ENCODE results near the gene ABTB2. TPM values are rescaled to one million over a fixed set of nuclear protein-coding genes. Genes with fewer than 3 reads are reported as not detected.

The ABTB2 gene
- total RNA-seq, 2 donors from 2014 or later = 5.8 to 11.1 TPM

GRCh38 chr11:34215806-34216453 is 141.9 kb downstream of the ABTB2 start:
- no peak overlapping the region for H3K9ac ChIP-seq (ENCODE audit: low read depth in 2 of 2, low read length in 2 of 2)
- no peak overlapping the region for H3K27ac ChIP-seq
- TF ChIP-seq CTCF (IDR thresholded peaks at IDR 0.05) = no peak
- H3K4me3 ChIP-seq = no peak overlapping the region
- no peaks in the 10 kb centered on the region for H3K36me3 ChIP-seq
- no peaks in the 10 kb centered on the region for H3K4me1 ChIP-seq
- intact Hi-C loops (cut with DNase I) = no loop called here
- no peak for DNase-seq
- no peaks in the 10 kb centered on the region for H3K9me3 ChIP-seq
- H3K27me3 ChIP-seq = no peaks in the 10 kb centered on the region

- H3K9me3 ChIP-seq = no peaks in the 10 kb centered on the region
- H3K9ac ChIP-seq (ENCODE audit: low read depth in 2 of 2, low read length in 2 of 2) = no peak overlapping the region
- H3K4me3 ChIP-seq = no peak overlapping the region
- no peaks in the 10 kb centered on the region for H3K4me1 ChIP-seq
- intact Hi-C loops (cut with DNase I) = no loop called here
- DNase-seq = no peak
- no peaks in the 10 kb centered on the region for H3K27me3 ChIP-seq
- TF ChIP-seq CTCF (IDR thresholded peaks at IDR 0.05) = no peak
- H3K36me3 ChIP-seq = no peaks in the 10 kb centered on the region
- no peak overlapping the region for H3K27ac ChIP-seq
These were observed 142.6 kb downstream of the ABTB2 start for GRCh38 chr11:34214961-34215805.

- DNase-seq = no peak
- H3K27ac ChIP-seq = no peak overlapping the region
- H3K9ac ChIP-seq (ENCODE audit: low read depth in 2 of 2, low read length in 2 of 2) = no peak overlapping the region
- H3K36me3 ChIP-seq = no peaks in the 10 kb centered on the region
- H3K27me3 ChIP-seq = no peaks in the 10 kb centered on the region
- H3K4me3 ChIP-seq = no peak overlapping the region
- no peak for TF ChIP-seq CTCF (IDR thresholded peaks at IDR 0.05)
- H3K9me3 ChIP-seq = no peaks in the 10 kb centered on the region
- no peaks in the 10 kb centered on the region for H3K4me1 ChIP-seq
- intact Hi-C loops (cut with DNase I) = no loop called here
These were observed 144.4 kb downstream of the ABTB2 start for GRCh38 chr11:34213366-34213765.

- intact Hi-C loops (cut with DNase I) = no loop called here
- TF ChIP-seq CTCF (IDR thresholded peaks at IDR 0.05) = no peak
- Histone ChIP-seq H3K4me3 (no peak overlapping the region), H3K27ac (no peak overlapping the region), H3K36me3 (no peaks in the 10 kb centered on the region), H3K9ac (ENCODE audit: low read depth in 2 of 2, low read length in 2 of 2) (no peak overlapping the region), H3K4me1 (no peaks in the 10 kb centered on the region), H3K9me3 (no peaks in the 10 kb centered on the region), H3K27me3 (no peaks in the 10 kb centered on the region)
- DNase-seq = no peak
These were observed 145.2 kb downstream of the ABTB2 start for GRCh38 chr11:34212566-34212965.

- intact Hi-C loops (cut with DNase I) = no loop called here
- H3K9me3 ChIP-seq = no peaks in the 10 kb centered on the region
- H3K4me3 ChIP-seq = no peak overlapping the region
- H3K4me1 ChIP-seq = no peaks in the 10 kb centered on the region
- TF ChIP-seq CTCF (IDR thresholded peaks at IDR 0.05) = no peak
- DNase-seq = no peak
- no peak overlapping the region for H3K9ac ChIP-seq (ENCODE audit: low read depth in 2 of 2, low read length in 2 of 2)
- no peaks in the 10 kb centered on the region for H3K36me3 ChIP-seq
- H3K27me3 ChIP-seq = no peaks in the 10 kb centered on the region
- no peak overlapping the region for H3K27ac ChIP-seq
These were observed 148.0 kb downstream of the ABTB2 start for GRCh38 chr11:34209809-34210208.
